Measurements from ENCODE around the gene TNFRSF12A. TPM values are rescaled to one million over a fixed set of nuclear protein-coding genes. Genes with fewer than 3 reads are reported as not detected.

The TNFRSF12A gene, protein sequence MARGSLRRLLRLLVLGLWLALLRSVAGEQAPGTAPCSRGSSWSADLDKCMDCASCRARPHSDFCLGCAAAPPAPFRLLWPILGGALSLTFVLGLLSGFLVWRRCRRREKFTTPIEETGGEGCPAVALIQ
- total RNA-seq = 4.9 and 5.5 TPM in 2 replicates

DNA sequence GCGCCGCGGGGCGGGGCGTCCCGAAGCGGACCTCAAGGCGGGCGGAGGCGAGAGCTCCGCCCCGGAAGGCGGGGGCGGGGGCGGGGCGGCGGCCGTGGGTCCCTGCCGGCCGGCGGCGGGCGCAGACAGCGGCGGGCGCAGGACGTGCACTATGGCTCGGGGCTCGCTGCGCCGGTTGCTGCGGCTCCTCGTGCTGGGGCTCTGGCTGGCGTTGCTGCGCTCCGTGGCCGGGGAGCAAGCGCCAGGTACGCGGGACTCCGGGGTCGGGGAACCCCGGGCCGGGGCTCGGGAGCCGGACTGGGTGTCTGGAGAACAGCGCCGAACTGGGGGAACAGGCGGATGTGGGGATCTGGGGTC is at the start of gene TNFRSF12A:
TNFRSF12A (plus strand) TSS at position 122 of the 357 bp plus-strand sequence; CDS start at position 152, 30 bp downstream.
- Mint-ChIP-seq H3K4me1 (ENCODE audit: low read depth) (peaks cover 35% of the 10 kb centered on the region), H3K27me3 (ENCODE audit: insufficient read depth) (peaks cover 16% of the 10 kb centered on the region), H3K27ac (peak within 1 kb of the TSS; percentile 91)

DNA sequence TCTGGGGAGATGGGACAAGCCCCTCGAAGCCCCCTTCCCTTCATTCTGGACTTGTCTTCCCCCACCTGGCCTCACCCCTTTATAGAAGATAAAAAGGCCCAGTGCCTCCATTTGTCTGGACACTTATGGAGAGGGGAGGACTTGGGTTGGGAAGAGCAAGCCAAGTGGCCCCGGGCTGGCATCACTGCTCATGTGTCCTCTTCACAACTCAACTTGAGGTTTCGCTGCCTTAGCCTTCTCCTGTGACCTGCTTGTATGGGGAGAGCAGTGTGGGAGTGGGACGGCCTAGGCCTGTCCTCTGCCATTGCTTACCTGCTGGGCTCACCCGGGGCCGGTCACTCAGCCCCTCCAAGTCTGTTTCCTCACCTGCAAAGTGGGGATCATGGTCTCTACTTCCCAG is 49.6 kb upstream of the TNFRSF12A start:
- peaks cover 11% of the 10 kb centered on the region for H3K36me3 Mint-ChIP-seq (ENCODE audit: low read depth)
- no peak for DNase-seq (ENCODE audit: low spot score)
- intact Hi-C loops (cut with micrococcal nuclease) = no loop called here
- H3K27ac Mint-ChIP-seq = peak overlapping the region; percentile 44
- H3K9me3 Mint-ChIP-seq = no peaks in the 10 kb centered on the region
- peak overlapping the region; percentile 78 for H3K4me3 Mint-ChIP-seq
- H3K27me3 Mint-ChIP-seq (ENCODE audit: insufficient read depth) = peaks cover 7% of the 10 kb centered on the region
- peaks cover 17% of the 10 kb centered on the region for H3K4me1 Mint-ChIP-seq (ENCODE audit: low read depth)

More for the DNA sequence above, at the start of gene TNFRSF12A:
- Mint-ChIP-seq H3K9me3 (no peaks in the 10 kb centered on the region), H3K36me3 (ENCODE audit: low read depth) (peaks cover 2% of the 10 kb centered on the region), H3K4me3 (peak within 1 kb of the TSS; percentile 90)
- peak; percentile 66 for DNase-seq (ENCODE audit: low spot score)
- intact Hi-C loops (cut with micrococcal nuclease) = loop anchor here (1.0 kb wide), 2 partner anchors 8 to 17 kb away; no protein-coding TSS in a partner anchor

DNA sequence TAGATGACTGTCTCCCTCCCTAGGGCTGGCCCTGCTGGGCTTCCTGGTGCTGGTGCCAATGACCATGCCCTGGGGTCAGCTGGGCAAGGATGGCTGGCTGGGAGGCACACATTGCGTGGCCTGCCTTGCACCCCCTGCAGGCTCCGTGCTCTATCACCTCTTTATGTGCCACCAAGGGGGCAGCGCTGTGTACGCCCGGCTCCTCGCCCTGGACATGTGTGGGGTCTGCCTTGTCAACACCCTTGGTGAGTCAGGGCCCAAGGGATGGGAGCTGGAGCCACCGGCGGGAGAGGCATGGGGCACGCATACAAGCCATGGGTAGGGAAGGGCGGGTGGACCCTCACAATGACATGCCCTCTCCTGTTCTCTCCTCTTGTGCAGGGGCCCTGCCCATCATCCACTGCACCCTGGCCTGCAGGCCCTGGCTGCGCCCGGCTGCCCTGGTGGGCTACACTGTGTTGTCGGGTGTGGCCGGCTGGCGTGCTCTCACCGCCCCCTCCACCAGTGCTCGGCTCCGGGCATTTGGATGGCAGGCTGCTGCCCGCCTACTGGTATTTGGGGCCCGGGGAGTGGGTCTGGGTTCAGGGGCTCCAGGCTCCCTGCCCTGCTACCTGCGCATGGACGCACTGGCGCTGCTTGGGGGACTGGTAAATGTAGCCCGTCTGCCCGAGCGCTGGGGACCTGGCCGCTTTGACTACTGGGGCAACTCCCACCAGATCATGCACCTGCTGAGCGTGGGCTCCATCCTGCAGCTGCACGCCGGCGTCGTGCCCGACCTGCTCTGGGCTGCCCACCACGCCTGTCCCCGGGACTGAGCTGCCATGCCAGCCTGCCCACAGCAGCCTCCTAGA is 48.8 kb upstream of the TNFRSF12A start:
- intact Hi-C loops (cut with micrococcal nuclease) = no loop called here
- Mint-ChIP-seq H3K9me3 (no peaks in the 10 kb centered on the region), H3K36me3 (ENCODE audit: low read depth) (peaks cover 11% of the 10 kb centered on the region), H3K27me3 (ENCODE audit: insufficient read depth) (peaks cover 6% of the 10 kb centered on the region), H3K4me1 (ENCODE audit: low read depth) (peaks cover 17% of the 10 kb centered on the region), H3K27ac (no peak overlapping the region), H3K4me3 (peak overlapping the region; percentile 78)
- DNase-seq (ENCODE audit: low spot score) = no peak

DNA sequence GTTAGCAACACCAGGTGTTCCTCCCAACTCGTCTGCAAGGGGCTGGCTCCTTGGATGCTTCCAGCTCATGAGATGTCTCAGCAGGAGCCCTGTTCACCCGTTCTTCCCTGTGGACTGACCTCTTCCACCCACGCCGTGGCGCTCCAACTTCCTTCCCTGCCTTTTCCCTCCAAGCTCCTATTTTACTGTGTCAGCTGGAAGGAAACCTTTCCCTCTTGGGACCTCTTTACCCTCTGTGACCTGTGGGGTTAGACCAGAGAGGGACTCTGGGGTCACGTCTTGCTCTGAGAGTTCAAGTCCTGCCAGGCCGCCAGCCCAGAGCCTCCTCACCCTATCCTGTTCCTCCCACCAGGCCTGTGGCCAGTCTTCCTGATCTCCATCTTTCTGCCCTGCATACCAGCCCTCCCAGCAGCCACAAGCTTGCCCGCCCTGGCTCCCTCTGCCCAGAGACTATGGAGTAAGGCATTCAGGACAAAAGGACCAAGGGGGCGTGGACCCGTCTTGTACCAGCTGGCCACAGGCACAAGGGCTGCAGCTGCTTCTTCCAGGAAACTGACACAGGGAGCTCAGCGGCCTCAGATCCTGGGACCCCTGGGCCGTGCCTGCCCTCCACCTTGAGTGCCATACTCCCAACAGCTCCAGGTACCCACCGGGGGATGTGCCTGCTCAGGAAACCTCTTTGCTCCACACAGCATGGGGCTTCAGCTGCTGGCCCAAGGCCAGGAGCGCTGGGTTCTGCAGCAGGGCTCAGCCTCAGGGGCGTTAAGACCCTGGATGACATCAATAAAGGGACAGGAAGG is 48.0 kb upstream of the TNFRSF12A start:
- Mint-ChIP-seq H3K4me1 (ENCODE audit: low read depth) (peaks cover 17% of the 10 kb centered on the region), H3K36me3 (ENCODE audit: low read depth) (peaks cover 11% of the 10 kb centered on the region), H3K27ac (no peak overlapping the region), H3K27me3 (ENCODE audit: insufficient read depth) (peaks cover 6% of the 10 kb centered on the region), H3K4me3 (peak overlapping the region; percentile 11), H3K9me3 (no peaks in the 10 kb centered on the region)
- intact Hi-C loops (cut with micrococcal nuclease) = no loop called here
- DNase-seq (ENCODE audit: low spot score) = no peak

DNA sequence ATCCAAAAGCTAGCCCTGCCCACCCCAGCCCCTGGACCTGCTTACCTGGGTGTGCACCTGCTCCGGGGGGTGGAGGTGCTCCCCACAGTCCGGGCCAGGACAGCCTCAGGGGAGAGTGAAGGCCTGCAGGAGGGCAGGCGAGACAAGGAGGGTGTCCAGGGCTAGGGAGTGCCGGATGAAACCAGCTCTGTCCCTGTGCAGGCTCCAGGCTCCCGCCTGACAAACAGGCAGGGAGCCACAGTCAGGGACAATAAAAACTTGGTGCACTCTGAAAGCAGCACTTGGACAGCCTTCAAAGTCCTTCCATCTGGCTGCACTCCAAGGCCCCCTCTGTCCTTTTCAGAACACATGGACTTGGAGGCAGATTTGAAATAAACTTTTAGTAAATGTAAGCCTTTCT is 47.1 kb upstream of the TNFRSF12A start:
- H3K4me1 Mint-ChIP-seq (ENCODE audit: low read depth) = peaks cover 16% of the 10 kb centered on the region
- intact Hi-C loops (cut with micrococcal nuclease) = no loop called here
- H3K27ac Mint-ChIP-seq = no peak overlapping the region
- DNase-seq (ENCODE audit: low spot score) = no peak
- H3K36me3 Mint-ChIP-seq (ENCODE audit: low read depth) = peaks cover 11% of the 10 kb centered on the region
- H3K27me3 Mint-ChIP-seq (ENCODE audit: insufficient read depth) = peaks cover 5% of the 10 kb centered on the region
- no peak overlapping the region for H3K4me3 Mint-ChIP-seq
- no peaks in the 10 kb centered on the region for H3K9me3 Mint-ChIP-seq

DNA sequence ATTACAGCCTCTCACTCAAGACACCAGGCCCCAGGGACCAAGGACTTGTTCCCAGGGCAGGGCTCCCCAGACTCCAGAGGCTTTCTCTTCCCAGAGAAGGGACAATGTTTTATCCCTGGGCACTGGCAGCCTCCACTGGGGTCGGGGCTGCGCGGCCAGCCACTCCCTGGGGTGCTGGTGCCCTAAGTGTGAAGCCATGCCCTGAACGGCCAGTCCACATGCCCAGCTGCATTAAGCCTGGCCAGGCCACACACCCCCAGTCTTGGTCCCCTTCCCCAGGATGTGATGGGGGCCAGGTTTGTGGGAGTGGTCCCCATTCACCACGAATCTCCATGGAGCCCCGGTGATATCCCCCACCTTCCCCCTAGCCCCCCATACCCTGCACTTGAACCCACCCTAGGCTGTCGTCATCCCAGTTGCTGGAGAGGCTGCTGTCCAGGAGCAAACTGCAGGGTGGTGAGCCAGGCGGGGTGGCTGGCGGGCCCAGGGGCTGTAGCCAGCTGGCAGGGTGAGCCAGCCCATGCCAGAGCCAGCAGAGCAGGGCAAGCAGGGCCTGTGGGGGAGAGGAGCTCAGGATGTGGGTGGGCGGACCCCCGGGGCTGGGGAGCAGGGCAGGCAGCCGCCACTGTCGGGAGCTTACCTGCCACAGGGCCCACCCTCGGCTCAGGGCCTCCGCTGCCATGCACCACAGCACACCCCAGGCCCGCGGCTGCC is 46.4 kb upstream of the TNFRSF12A start:
- Mint-ChIP-seq H3K9me3 (no peaks in the 10 kb centered on the region), H3K36me3 (ENCODE audit: low read depth) (peaks cover 11% of the 10 kb centered on the region), H3K27me3 (ENCODE audit: insufficient read depth) (no peaks in the 10 kb centered on the region), H3K27ac (no peak overlapping the region), H3K4me1 (ENCODE audit: low read depth) (peaks cover 10% of the 10 kb centered on the region), H3K4me3 (no peak overlapping the region)
- no peak for DNase-seq (ENCODE audit: low spot score)
- intact Hi-C loops (cut with micrococcal nuclease) = no loop called here

DNA sequence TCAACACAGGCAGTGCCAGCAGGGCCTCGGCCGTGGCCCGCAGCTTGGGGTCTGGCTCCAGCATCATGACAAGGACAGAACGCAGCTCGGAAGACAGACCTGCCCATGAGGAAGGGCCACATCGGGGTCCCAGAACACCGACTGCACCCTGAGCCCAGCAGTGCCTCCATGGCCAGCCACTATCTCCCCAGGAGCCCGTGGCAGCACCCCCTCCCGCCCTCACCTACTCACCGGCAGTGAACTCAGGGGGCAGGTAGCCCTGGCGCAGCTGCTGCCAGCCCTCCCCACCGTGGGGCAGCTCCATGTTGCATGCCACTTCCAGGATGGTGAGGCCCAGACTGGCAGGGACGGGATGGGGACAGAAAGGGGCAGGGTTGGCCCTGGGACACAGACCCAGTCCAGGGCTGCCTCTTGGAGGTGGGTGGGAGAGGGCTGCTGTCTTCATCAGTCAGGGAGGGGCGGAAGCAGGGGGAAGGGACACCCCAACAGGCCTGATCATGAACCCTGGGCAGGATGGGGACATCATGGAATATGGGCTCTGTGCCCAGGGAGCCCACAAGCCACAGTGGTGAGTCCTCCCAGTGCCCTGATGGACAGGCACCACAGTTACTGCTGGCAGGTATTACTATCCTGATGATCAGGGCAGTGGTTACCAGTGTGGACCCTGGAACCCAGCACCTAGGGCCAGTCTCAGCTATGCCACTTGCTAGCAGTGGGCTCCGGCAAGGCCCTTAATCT is 45.7 kb upstream of the TNFRSF12A start:
- H3K27me3 Mint-ChIP-seq (ENCODE audit: insufficient read depth) = no peaks in the 10 kb centered on the region
- H3K4me3 Mint-ChIP-seq = no peak overlapping the region
- peaks cover 11% of the 10 kb centered on the region for H3K36me3 Mint-ChIP-seq (ENCODE audit: low read depth)
- intact Hi-C loops (cut with micrococcal nuclease) = no loop called here
- H3K4me1 Mint-ChIP-seq (ENCODE audit: low read depth) = peaks cover 9% of the 10 kb centered on the region
- no peak for DNase-seq (ENCODE audit: low spot score)
- no peaks in the 10 kb centered on the region for H3K9me3 Mint-ChIP-seq
- no peak overlapping the region for H3K27ac Mint-ChIP-seq

DNA sequence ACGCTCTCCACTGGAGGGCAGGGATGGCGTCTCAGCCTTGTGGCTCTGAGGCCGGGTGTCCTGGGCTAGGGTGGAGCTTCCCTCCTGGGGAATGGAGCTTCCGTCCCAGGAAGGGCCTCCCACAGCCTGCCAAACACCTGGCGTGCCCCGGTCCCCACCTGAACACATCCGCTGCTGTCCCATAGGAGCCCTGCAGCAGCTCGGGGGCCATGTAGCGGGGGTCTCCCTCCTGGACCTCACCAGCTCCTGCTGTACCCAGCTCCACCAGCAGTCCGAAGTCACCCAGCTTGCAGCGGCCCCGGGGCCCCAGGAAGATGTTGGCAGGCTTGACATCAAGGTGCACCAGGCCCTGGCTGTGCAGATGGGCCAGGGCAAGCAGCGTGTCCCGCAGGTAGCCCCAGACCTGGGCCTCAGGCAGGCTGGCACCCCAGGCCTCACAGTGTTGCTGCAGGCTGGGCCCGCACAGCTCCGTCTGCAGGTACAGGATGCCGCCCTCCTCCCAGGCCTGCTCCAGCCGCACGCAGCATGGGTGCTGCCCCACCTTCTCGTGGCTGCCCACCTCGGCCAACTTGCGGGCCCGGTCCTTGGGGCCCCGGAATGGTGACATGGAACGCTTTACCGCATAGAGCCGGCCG is 44.9 kb upstream of the TNFRSF12A start:
- Mint-ChIP-seq H3K4me1 (ENCODE audit: low read depth) (peaks cover 9% of the 10 kb centered on the region), H3K9me3 (no peaks in the 10 kb centered on the region), H3K36me3 (ENCODE audit: low read depth) (peaks cover 11% of the 10 kb centered on the region), H3K27me3 (ENCODE audit: insufficient read depth) (no peaks in the 10 kb centered on the region), H3K27ac (no peak overlapping the region), H3K4me3 (no peak overlapping the region)
- no peak for DNase-seq (ENCODE audit: low spot score)
- intact Hi-C loops (cut with micrococcal nuclease) = no loop called here

DNA sequence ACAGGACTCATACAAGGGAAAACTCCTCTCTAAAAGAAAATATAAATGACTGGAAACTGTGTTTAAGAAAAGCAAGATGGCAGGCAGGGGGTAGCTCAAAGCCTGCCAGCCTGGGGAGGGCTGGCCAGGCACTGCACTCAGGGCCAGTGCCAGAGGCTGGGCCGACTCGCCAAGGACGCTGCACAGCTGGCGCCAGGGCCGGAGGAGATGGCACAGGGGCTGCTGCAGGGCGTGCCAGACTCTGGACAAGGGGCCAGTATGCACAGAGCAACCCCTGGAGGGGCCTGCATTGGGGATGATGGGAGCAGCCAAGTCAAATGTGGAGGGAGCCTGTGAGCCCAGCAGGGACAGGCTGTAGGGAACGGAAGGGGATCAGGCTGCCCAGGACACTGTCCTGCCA is 44.0 kb upstream of the TNFRSF12A start:
- H3K36me3 Mint-ChIP-seq (ENCODE audit: low read depth) = peaks cover 11% of the 10 kb centered on the region
- DNase-seq (ENCODE audit: low spot score) = no peak
- no peak overlapping the region for H3K4me3 Mint-ChIP-seq
- peaks cover under 1% of the 10 kb centered on the region for H3K4me1 Mint-ChIP-seq (ENCODE audit: low read depth)
- intact Hi-C loops (cut with micrococcal nuclease) = no loop called here
- no peaks in the 10 kb centered on the region for H3K27me3 Mint-ChIP-seq (ENCODE audit: insufficient read depth)
- H3K27ac Mint-ChIP-seq = no peak overlapping the region
- no peaks in the 10 kb centered on the region for H3K9me3 Mint-ChIP-seq

DNA sequence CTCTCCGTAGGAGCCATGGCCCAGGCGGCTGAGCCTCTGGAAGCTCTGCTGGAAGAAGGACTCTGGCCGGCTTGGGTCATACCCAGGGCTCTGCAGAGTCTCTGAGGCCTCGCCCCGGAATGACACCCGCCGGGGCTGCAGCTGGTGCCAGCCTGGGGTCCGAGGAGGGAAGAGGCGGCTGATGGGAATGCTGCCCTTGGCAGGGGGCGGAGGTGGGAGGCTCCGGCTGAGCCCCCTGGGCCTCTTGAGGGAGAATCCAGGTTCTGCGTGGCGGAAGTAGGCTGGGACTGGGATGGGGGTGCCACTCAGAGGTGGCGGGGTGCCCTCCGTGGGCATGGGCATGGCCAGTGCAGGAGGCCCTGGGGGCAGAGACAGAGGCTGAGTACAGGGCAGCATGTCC is 43.5 kb upstream of the TNFRSF12A start:
- peaks cover under 1% of the 10 kb centered on the region for H3K4me1 Mint-ChIP-seq (ENCODE audit: low read depth)
- intact Hi-C loops (cut with micrococcal nuclease) = no loop called here

DNA sequence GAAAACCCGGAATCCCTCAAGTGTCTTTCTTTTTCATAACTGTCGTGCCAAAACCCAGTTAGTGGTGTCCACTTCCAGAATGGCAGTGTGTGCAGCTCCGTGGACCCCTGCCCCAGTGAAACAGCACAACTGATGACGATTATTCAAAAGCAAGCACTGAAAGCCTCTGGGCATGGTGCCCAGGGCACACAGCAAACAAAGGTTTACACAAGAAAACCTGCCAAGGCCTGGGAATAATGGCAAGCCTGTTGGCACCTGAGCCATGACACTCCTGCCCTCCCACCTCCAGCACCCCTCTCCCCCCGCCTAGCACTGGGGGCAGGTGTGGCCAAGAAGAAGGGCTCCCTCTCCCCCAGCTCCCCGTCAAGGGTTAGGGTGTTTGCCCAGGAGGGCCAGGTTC is 42.7 kb upstream of the TNFRSF12A start:
- Mint-ChIP-seq H3K27me3 (ENCODE audit: insufficient read depth) (peaks cover 2% of the 10 kb centered on the region), H3K27ac (no peak overlapping the region), H3K36me3 (ENCODE audit: low read depth) (peaks cover 7% of the 10 kb centered on the region), H3K4me3 (no peak overlapping the region), H3K4me1 (ENCODE audit: low read depth) (peaks cover 4% of the 10 kb centered on the region), H3K9me3 (no peaks in the 10 kb centered on the region)
- intact Hi-C loops (cut with micrococcal nuclease) = no loop called here
- no peak for DNase-seq (ENCODE audit: low spot score)

More for the DNA sequence above, 43.5 kb upstream of the TNFRSF12A start:
- no peaks in the 10 kb centered on the region for H3K9me3 Mint-ChIP-seq
- H3K4me3 Mint-ChIP-seq = no peak overlapping the region
- H3K27ac Mint-ChIP-seq = no peak overlapping the region
- DNase-seq (ENCODE audit: low spot score) = no peak
- no peaks in the 10 kb centered on the region for H3K27me3 Mint-ChIP-seq (ENCODE audit: insufficient read depth)
- peaks cover 11% of the 10 kb centered on the region for H3K36me3 Mint-ChIP-seq (ENCODE audit: low read depth)

Measured in activated T-helper 1 cell treated with anti-CD3 and anti-CD28 coated beads, Interleukin-12 subunit alpha, Interleukin-12 subunit beta, Interleukin-2, Interleukin-4 antibody, amounts not matched to agents 30 ng/mL and 10 ng/mL and 1 ng/mL, durations not matched to agents 14 hours and 24 hours and 36 hours (primary cell).